ENCODE results near the gene TLL2. TPM values are rescaled to one million over a fixed set of nuclear protein-coding genes. Genes with fewer than 3 reads are reported as not detected.

The TLL2 gene
- total RNA-seq, 1 donor from 2014 or later, result 11.6 TPM

- ATAC-seq, result peak; percentile 5
- intact Hi-C loops (cut with micrococcal nuclease), result loop anchor here (5.0 kb wide), 1 partner anchor 114 kb away; no protein-coding TSS in a partner anchor
- no peak for DNase-seq
Observed at GRCh38 chr10:96511044-96511945, 2.4 kb downstream of the TLL2 start.

- DNase-seq (no peak), ATAC-seq (no peak)
Observed at GRCh38 chr10:96509017-96509641, 4.6 kb downstream of the TLL2 start.

GRCh38 chr10:96507044-96507443, 6.7 kb downstream of the TLL2 start:
- ATAC-seq (no peak), DNase-seq (no peak)
- intact Hi-C loops (cut with micrococcal nuclease), result no loop called here

More at GRCh38 chr10:96509017-96509641, 4.6 kb downstream of the TLL2 start:
- intact Hi-C loops (cut with micrococcal nuclease), result no loop called here

- intact Hi-C loops (cut with micrococcal nuclease), result no loop called here
- peak; percentile 79 for ATAC-seq
- no peak for DNase-seq
Observed at GRCh38 chr10:96505150-96506136, 8.3 kb downstream of the TLL2 start.

GRCh38 chr10:96502561-96503282, 11.0 kb downstream of the TLL2 start:
- intact Hi-C loops (cut with micrococcal nuclease), result no loop called here
- DNase-seq, result no peak
- no peak for ATAC-seq

GRCh38 chr10:96501985-96502384, 11.7 kb downstream of the TLL2 start:
- no peak for DNase-seq
- intact Hi-C loops (cut with micrococcal nuclease), result no loop called here
- ATAC-seq, result no peak

GRCh38 chr10:96500519-96500918, 13.2 kb downstream of the TLL2 start:
- DNase-seq (no peak), ATAC-seq (peak; percentile 61)
- intact Hi-C loops (cut with micrococcal nuclease), result no loop called here

GRCh38 chr10:96500050-96500449, 13.7 kb downstream of the TLL2 start:
- ATAC-seq, result no peak
- intact Hi-C loops (cut with micrococcal nuclease), result no loop called here
- DNase-seq, result no peak

GRCh38 chr10:96497391-96497790, 16.3 kb downstream of the TLL2 start:
- intact Hi-C loops (cut with micrococcal nuclease), result no loop called here
- no peak for ATAC-seq

GRCh38 chr10:96496281-96496925, 17.3 kb downstream of the TLL2 start:
- no peak for DNase-seq
- intact Hi-C loops (cut with micrococcal nuclease), result no loop called here

More at GRCh38 chr10:96497391-96497790, 16.3 kb downstream of the TLL2 start:
- DNase-seq, result no peak

GRCh38 chr10:96495544-96495943, 18.2 kb downstream of the TLL2 start:
- intact Hi-C loops (cut with micrococcal nuclease), result no loop called here
- ATAC-seq (no peak), DNase-seq (no peak)

More at GRCh38 chr10:96496281-96496925, 17.3 kb downstream of the TLL2 start:
- peak; percentile 35 for ATAC-seq

GRCh38 chr10:96494694-96495093, 19.0 kb downstream of the TLL2 start:
- DNase-seq (no peak), ATAC-seq (no peak)
- intact Hi-C loops (cut with micrococcal nuclease), result no loop called here

- intact Hi-C loops (cut with micrococcal nuclease), result no loop called here
- DNase-seq (no peak), ATAC-seq (no peak)
Observed at GRCh38 chr10:96493871-96494525, 19.7 kb downstream of the TLL2 start.

- intact Hi-C loops (cut with micrococcal nuclease), result no loop called here
- DNase-seq (no peak), ATAC-seq (no peak)
Observed at GRCh38 chr10:96493254-96493653, 20.5 kb downstream of the TLL2 start.

GRCh38 chr10:96491303-96491702, 22.4 kb downstream of the TLL2 start:
- ATAC-seq (peak; percentile 41), DNase-seq (no peak)
- intact Hi-C loops (cut with micrococcal nuclease), result no loop called here

- DNase-seq (no peak), ATAC-seq (no peak)
- intact Hi-C loops (cut with micrococcal nuclease), result no loop called here
Observed at GRCh38 chr10:96488161-96488935, 25.4 kb downstream of the TLL2 start.
